HFFc6 (cell line): ENCODE measurements around the gene NMRAL1. TPM values are rescaled to one million over a fixed set of nuclear protein-coding genes. Genes with fewer than 3 reads are reported as not detected.

ENCODE experiments used
- DNase-seq: peaks from one replicate; pipeline ENCODE4 v3.0.0-alpha.2; 2018
- H3K27ac Mint-ChIP-seq: 2 replicates; pipeline ENCODE4 v1.8.0; 2020; ENCODE audit warnings: mild to moderate bottlenecking, mixed read lengths
- H3K27me3 Mint-ChIP-seq: 2 replicates; pipeline ENCODE4 v1.8.0; 2021; ENCODE audit warnings: mild to moderate bottlenecking, moderate library complexity, mixed read lengths; ENCODE audit not compliant: insufficient read depth
- H3K36me3 Mint-ChIP-seq: 2 replicates; pipeline ENCODE4 v1.8.0; 2021; ENCODE audit warnings: low read depth, mixed read lengths
- H3K4me1 Mint-ChIP-seq: 2 replicates; pipeline ENCODE4 v1.8.0; 2020; ENCODE audit warnings: low read depth, mixed read lengths
- H3K4me3 Mint-ChIP-seq: 2 replicates; pipeline ENCODE4 v1.8.0; 2020; ENCODE audit warnings: mild to moderate bottlenecking, moderate library complexity, mixed read lengths
- H3K9me3 Mint-ChIP-seq: 2 replicates; pipeline ENCODE4 v1.8.0; 2020; ENCODE audit warnings: mild to moderate bottlenecking, mixed read lengths
- long read RNA-seq: library from polyadenylated mRNA; unstranded; transcript quantifications from one replicate; pipeline ENCODE4 v2.0.0, GENCODE V29; 2019
- total RNA-seq, 6 experiments: library from RNA; stranded (reverse); fragmentation: NEBNext Ultra II Directional; extraction: Animal tissue kit (Norgen Biotek cat#: 25700); gene quantifications; 2 replicates in 1 of 6; 3 replicates in 5 of 6; pipeline ENCODE4 v1.2.3, GENCODE V29; 2021
- TF ChIP-seq, protein P1 (sequence below): fragments of 200-600 bp; sonication (generic); IDR thresholded peaks from 2 replicates; pipeline ENCODE4 v1.5.0; 2021; ENCODE audit warnings: antibody characterized with exemption, mild to moderate bottlenecking

Gene NMRAL1
- 10 to 100 TPM; 26.2 to 37.2 (median 33.7) TPM for total RNA-seq
- long read RNA-seq, transcript NMRAL1-202 (6 exons, 1,233 nt): minor isoform, 5 of 33 reads
- long read RNA-seq, transcript NMRAL1-201 (6 exons, 1,376 nt): major isoform, 20 of 33 reads
- long read RNA-seq, partial matches to known transcripts: 2 of 33 reads
- long read RNA-seq, other reads (novel, unspliced or antisense): 4 of 33 reads

GRCh38 chr16:4474192-4474961 is at the start of gene NMRAL1:
Gene NMRAL1, minus strand, starts transcription at chr16:4474625. Its CDS starts 493 bp downstream, at chr16:4474132.
- Mint-ChIP-seq H3K27me3 (no peaks in the 10 kb centered on the region; the same call in none of the 2 replicates), H3K27ac (peak within 1 kb of the TSS; percentile 84), H3K4me3 (peak within 1 kb of the TSS; percentile 71), H3K4me1 (peaks cover 25% of the 10 kb centered on the region), H3K9me3 (peaks cover 9% of the 10 kb centered on the region), H3K36me3 (peaks cover 16% of the 10 kb centered on the region)
- TF ChIP-seq, protein P1, sequence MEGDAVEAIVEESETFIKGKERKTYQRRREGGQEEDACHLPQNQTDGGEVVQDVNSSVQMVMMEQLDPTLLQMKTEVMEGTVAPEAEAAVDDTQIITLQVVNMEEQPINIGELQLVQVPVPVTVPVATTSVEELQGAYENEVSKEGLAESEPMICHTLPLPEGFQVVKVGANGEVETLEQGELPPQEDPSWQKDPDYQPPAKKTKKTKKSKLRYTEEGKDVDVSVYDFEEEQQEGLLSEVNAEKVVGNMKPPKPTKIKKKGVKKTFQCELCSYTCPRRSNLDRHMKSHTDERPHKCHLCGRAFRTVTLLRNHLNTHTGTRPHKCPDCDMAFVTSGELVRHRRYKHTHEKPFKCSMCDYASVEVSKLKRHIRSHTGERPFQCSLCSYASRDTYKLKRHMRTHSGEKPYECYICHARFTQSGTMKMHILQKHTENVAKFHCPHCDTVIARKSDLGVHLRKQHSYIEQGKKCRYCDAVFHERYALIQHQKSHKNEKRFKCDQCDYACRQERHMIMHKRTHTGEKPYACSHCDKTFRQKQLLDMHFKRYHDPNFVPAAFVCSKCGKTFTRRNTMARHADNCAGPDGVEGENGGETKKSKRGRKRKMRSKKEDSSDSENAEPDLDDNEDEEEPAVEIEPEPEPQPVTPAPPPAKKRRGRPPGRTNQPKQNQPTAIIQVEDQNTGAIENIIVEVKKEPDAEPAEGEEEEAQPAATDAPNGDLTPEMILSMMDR: no peak
- DNase-seq: peak; percentile 67

- H3K36me3 Mint-ChIP-seq: no peaks in the 10 kb centered on the region
- TF ChIP-seq, protein P1: no peak
- no peak overlapping the region for H3K27ac Mint-ChIP-seq
- no peaks in the 10 kb centered on the region; the same call in 1 of the 2 replicates for H3K4me1 Mint-ChIP-seq
- peaks cover 7% of the 10 kb centered on the region; the same call in 1 of the 2 replicates for H3K27me3 Mint-ChIP-seq
- H3K4me3 Mint-ChIP-seq: no peak overlapping the region
- H3K9me3 Mint-ChIP-seq: no peaks in the 10 kb centered on the region
- no peak for DNase-seq
Observed at GRCh38 chr16:4523686-4524085, 49.3 kb upstream of the NMRAL1 start.

GRCh38 chr16:4522051-4522581 is 47.7 kb upstream of the NMRAL1 start:
- H3K27ac Mint-ChIP-seq: no peak overlapping the region
- no peaks in the 10 kb centered on the region; the same call in 1 of the 2 replicates for H3K4me1 Mint-ChIP-seq
- H3K27me3 Mint-ChIP-seq: peaks cover 7% of the 10 kb centered on the region; the same call in 1 of the 2 replicates
- H3K4me3 Mint-ChIP-seq: no peak overlapping the region
- no peaks in the 10 kb centered on the region for H3K36me3 Mint-ChIP-seq
- TF ChIP-seq, protein P1: no peak
- DNase-seq: no peak
- H3K9me3 Mint-ChIP-seq: no peaks in the 10 kb centered on the region

- H3K27me3 Mint-ChIP-seq: peaks cover 5% of the 10 kb centered on the region; the same call in 1 of the 2 replicates
- no peak overlapping the region for H3K4me3 Mint-ChIP-seq
- no peaks in the 10 kb centered on the region for H3K36me3 Mint-ChIP-seq
- no peak for DNase-seq
- H3K4me1 Mint-ChIP-seq: no peaks in the 10 kb centered on the region; the same call in 1 of the 2 replicates
- no peaks in the 10 kb centered on the region for H3K9me3 Mint-ChIP-seq
- no peak overlapping the region for H3K27ac Mint-ChIP-seq
- TF ChIP-seq, protein P1: no peak
Observed at GRCh38 chr16:4520913-4521312, 46.5 kb upstream of the NMRAL1 start.

DNA sequence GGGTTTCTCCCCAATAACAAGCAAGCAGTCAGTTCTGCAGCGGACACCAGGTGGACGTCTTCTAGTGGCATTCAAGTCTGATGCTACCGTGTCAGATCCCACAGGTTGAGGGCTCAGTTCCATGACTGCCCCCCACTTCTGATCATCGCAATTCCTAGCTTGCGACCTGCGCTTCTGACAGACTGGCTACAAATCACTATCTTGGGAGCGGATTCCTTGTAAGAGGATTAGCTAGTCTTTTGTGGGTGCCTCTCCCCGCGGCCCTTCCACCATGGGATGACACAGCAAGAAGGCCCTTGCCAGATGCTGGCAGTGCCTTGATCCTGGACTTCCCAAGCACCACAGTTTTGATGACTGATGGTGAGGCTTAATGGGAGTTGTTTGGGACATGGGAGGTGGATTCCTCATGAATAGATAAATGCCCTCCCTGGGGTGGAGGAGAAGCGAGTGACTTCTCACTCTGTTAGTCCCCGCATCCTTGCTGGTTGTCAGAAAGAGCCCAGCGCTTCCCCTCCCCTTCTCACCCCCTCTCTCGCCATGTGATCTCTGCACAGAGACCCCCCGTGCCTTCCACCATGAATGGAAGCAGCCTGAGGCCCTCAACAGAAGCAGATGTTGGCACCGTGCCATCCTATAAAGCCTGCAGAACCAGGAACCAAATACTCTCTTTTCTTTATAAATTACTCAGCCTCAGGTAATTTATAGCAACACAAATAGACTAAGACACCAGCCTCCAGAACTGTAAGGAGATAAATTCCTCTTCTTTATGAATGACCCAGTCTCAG is 45.0 kb upstream of the NMRAL1 start:
- Mint-ChIP-seq H3K9me3 (no peaks in the 10 kb centered on the region), H3K4me3 (no peak overlapping the region), H3K27ac (no peak overlapping the region), H3K27me3 (no peaks in the 10 kb centered on the region), H3K36me3 (no peaks in the 10 kb centered on the region), H3K4me1 (no peaks in the 10 kb centered on the region; the same call in 1 of the 2 replicates)
- TF ChIP-seq, protein P1: no peak
- no peak for DNase-seq
